Measurements from ENCODE around the gene CYB561. TPM values are rescaled to one million over a fixed set of nuclear protein-coding genes. Genes with fewer than 3 reads are reported as not detected.

CYB561 gene
- total and polyA plus RNA-seq, 4 donors = 41.2 to 97.9 (median 45.8) TPM

- Histone ChIP-seq H3K4me3 (no peak overlapping the region), H3K36me3 (ENCODE audit: control insufficient read depth in 4 of 4, insufficient read depth in 4 of 4, low read length in 4 of 4) (peaks cover 0 to 8% (median 0%) of the 10 kb centered on the region in 4 donors), H3K27me3 (ENCODE audit: control insufficient read depth in 3 of 3, insufficient read depth in 3 of 3, low read length in 2 of 3) (no peaks in the 10 kb centered on the region), H3K27ac (ENCODE audit: low read depth in 1 of 2, low read length in 1 of 2) (no peak overlapping the region), H3K9ac (ENCODE audit: insufficient read depth in 1 of 2, low read length in 2 of 2) (no peak overlapping the region), H3K9me3 (ENCODE audit: control insufficient read depth in 4 of 4, insufficient read depth in 3 of 4, low read length in 3 of 4) (no peaks in the 10 kb centered on the region), H3K4me1 (ENCODE audit: control insufficient read depth in 5 of 5, insufficient read depth in 5 of 5, low read length in 5 of 5) (peaks cover 0 to 23% (median 3%) of the 10 kb centered on the region in 5 donors)
- WGBS, 2 donors = 90 to 93% methylated on average over 9 of the region's 9 CpGs
- no peak for ATAC-seq (ENCODE audit: insufficient read depth, low FRiP score)
- no peak for DNase-seq
- no peak for TF ChIP-seq CTCF (IDR thresholded peaks at IDR 0.05; ENCODE audit: control extremely low read depth, extremely low read depth)
These were observed 47.3 kb upstream of the CYB561 start for GRCh38 chr17:63493411-63493810.

GRCh38 chr17:63492940-63493339 lies 46.8 kb upstream of the CYB561 start:
- no peak for DNase-seq
- Histone ChIP-seq H3K9me3 (ENCODE audit: control insufficient read depth in 4 of 4, insufficient read depth in 3 of 4, low read length in 3 of 4) (no peaks in the 10 kb centered on the region), H3K27me3 (ENCODE audit: control insufficient read depth in 3 of 3, insufficient read depth in 3 of 3, low read length in 2 of 3) (no peaks in the 10 kb centered on the region), H3K9ac (ENCODE audit: insufficient read depth in 1 of 2, low read length in 2 of 2) (no peak overlapping the region), H3K4me3 (no peak overlapping the region), H3K27ac (ENCODE audit: low read depth in 1 of 2, low read length in 1 of 2) (no peak overlapping the region), H3K4me1 (ENCODE audit: control insufficient read depth in 5 of 5, insufficient read depth in 5 of 5, low read length in 5 of 5) (peaks cover 0 to 18% (median under 1%) of the 10 kb centered on the region in 5 donors), H3K36me3 (ENCODE audit: control insufficient read depth in 4 of 4, insufficient read depth in 4 of 4, low read length in 4 of 4) (peaks cover 0 to 8% (median 0%) of the 10 kb centered on the region in 4 donors)
- ATAC-seq (ENCODE audit: insufficient read depth, low FRiP score) = no peak
- TF ChIP-seq CTCF (IDR thresholded peaks at IDR 0.05; ENCODE audit: control extremely low read depth, extremely low read depth) = no peak
- 89 to 99% methylated on average over 6 of the region's 6 CpGs for WGBS, 2 donors

GRCh38 chr17:63491977-63492618 lies 46.0 kb upstream of the CYB561 start:
- TF ChIP-seq CTCF (IDR thresholded peaks at IDR 0.05; ENCODE audit: control extremely low read depth, extremely low read depth) = no peak
- H3K9me3 ChIP-seq (ENCODE audit: control insufficient read depth in 4 of 4, insufficient read depth in 3 of 4, low read length in 3 of 4) = no peaks in the 10 kb centered on the region
- DNase-seq = peak in 1 of 3 donors; percentile 33
- no peak overlapping the region for H3K9ac ChIP-seq (ENCODE audit: insufficient read depth in 1 of 2, low read length in 2 of 2)
- H3K27ac ChIP-seq (ENCODE audit: low read depth in 1 of 2, low read length in 1 of 2) = no peak overlapping the region
- WGBS, 2 donors = 83 to 91% methylated on average over 10 of the region's 10 CpGs
- peaks cover 0 to 12% (median 0%) of the 10 kb centered on the region in 5 donors for H3K4me1 ChIP-seq (ENCODE audit: control insufficient read depth in 5 of 5, insufficient read depth in 5 of 5, low read length in 5 of 5)
- H3K27me3 ChIP-seq (ENCODE audit: control insufficient read depth in 3 of 3, insufficient read depth in 3 of 3, low read length in 2 of 3) = no peaks in the 10 kb centered on the region
- peaks cover 0 to 8% (median 0%) of the 10 kb centered on the region in 4 donors for H3K36me3 ChIP-seq (ENCODE audit: control insufficient read depth in 4 of 4, insufficient read depth in 4 of 4, low read length in 4 of 4)
- ATAC-seq (ENCODE audit: insufficient read depth, low FRiP score) = no peak
- H3K4me3 ChIP-seq = no peak overlapping the region

Measured in lung (tissue), 12 donors.